ENCODE measurements around the gene USP7. TPM values are rescaled to one million over a fixed set of nuclear protein-coding genes. Genes with fewer than 3 reads are reported as not detected.
"Not testable (repeated sequence)": the region's sequence is repeated elsewhere in the genome, so short reads cannot be mapped to it uniquely, and the experiment has no call there.

The USP7 gene
- polyA plus RNA-seq, 6 donors from 2014 or later, result 4.4 to 21.5 (median 12.2) TPM

DNA sequence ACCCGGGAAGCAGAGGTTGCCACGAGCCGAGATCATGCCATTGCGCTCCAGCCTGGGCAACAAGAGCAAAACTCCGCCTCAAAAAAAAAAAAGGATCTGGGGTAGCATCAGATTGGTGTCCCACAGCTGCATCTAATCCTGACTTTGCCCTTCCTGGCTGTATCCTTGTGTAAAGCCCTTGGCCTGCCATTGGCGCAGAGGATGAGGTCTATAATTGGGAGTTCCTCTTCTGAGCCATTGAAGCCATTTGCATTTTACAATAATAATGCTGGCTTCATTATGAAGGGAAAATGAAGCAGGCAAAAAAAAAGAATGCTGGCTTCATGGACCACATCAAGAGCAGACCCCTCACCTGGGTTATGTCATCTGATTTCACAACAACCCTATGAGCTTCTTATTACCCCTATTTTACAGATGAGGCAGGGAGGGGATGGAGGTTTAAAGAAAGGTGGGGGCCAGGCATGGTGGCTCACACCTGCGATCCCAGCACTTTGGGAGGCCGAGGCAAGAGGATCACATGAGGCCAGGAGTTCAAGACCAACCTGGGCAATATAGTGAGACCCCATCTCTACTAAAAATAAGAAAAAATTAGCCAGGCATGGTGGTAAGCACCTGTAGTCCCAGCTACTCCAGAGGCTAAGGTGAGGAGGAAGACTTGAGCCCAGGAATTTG is 82.7 kb downstream of the USP7 start:
- ATAC-seq (ENCODE audit: low read depth in 2 of 2), result no peak
- Mint-ChIP-seq H3K36me3 (no peaks in the 10 kb centered on the region), H3K27me3 (peaks cover 0 to 8% (median 7%) of the 10 kb centered on the region in 3 donors), H3K9me3 (no peaks in the 10 kb centered on the region), H3K27ac (peak overlapping the region in 1 of 6 donors; percentile 33), H3K4me3 (no peak overlapping the region), H3K4me1 (peaks cover 11 to 15% (median 15%) of the 10 kb centered on the region in 3 donors)
- DNase-seq, result no peak

DNA sequence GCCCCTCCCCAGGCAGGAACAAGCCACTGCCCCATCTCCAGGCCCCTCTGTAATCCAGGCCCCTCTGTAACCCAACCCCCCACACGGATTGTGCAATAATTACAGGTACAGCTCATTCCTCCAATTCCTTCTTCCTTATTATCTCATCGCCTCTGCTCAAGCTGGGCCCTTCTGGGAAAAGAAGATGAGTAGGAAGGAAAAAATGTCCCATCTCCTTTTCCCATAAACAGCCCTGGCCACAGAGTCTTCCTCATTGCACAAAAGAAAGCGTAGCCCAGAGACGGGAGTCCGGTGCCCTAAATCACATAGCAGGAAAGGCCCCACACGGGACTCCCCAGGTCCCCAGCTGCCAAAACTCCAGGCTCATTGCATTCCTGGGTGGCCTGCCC is 85.2 kb downstream of the USP7 start:
- ATAC-seq (ENCODE audit: low read depth in 2 of 2), result no peak
- Mint-ChIP-seq H3K36me3 (no peaks in the 10 kb centered on the region), H3K4me1 (peaks cover 6 to 12% (median 7%) of the 10 kb centered on the region in 3 donors), H3K27ac (peak overlapping the region in 3 of 6 donors; percentile 29 to 43 (median 30)), H3K27me3 (no peaks in the 10 kb centered on the region), H3K4me3 (no peak overlapping the region), H3K9me3 (no peaks in the 10 kb centered on the region)
- no peak for DNase-seq

- Mint-ChIP-seq H3K27ac (peak overlapping the region in 1 of 6 donors; percentile 30), H3K4me3 (no peak overlapping the region), H3K9me3 (no peaks in the 10 kb centered on the region), H3K27me3 (no peaks in the 10 kb centered on the region), H3K36me3 (no peaks in the 10 kb centered on the region), H3K4me1 (peaks cover 6 to 12% (median 7%) of the 10 kb centered on the region in 3 donors)
- no peak for ATAC-seq (ENCODE audit: low read depth in 2 of 2)
- DNase-seq, result no peak
Observed at GRCh38 chr16:8877894-8878522, 85.7 kb downstream of the USP7 start.

DNA sequence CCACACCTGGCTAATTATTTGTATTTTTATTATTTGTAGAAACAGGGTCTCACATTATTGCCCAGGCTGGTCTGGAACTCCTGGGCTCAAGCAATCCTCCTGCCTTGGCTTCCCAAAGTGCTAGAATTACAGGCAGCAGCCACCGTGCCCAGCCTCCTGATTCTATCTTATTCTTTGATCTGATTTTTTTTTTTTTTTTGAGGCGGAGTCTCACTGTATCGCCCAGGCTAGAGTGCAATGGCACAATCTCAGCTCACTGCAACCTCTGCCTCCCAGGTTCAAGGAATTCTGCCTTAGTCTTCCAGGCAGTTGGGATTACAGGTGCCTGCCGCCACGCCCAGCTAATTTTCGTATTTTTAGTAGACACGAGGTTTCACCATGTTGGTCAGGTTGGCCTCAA is 88.4 kb downstream of the USP7 start:
- peak overlapping the region in 1 of 6 donors; percentile 16 for H3K27ac Mint-ChIP-seq
- not testable (repeated sequence) for ATAC-seq (ENCODE audit: low read depth in 2 of 2); H3K9me3 Mint-ChIP-seq; H3K36me3 Mint-ChIP-seq; H3K27me3 Mint-ChIP-seq; DNase-seq; H3K4me3 Mint-ChIP-seq
- H3K4me1 Mint-ChIP-seq, result peaks cover 13 to 22% (median 14%) of the 10 kb centered on the region in 3 donors

GRCh38 chr16:8874388-8874787 is 89.3 kb downstream of the USP7 start:
- H3K9me3 Mint-ChIP-seq, result no peaks in the 10 kb centered on the region
- no peaks in the 10 kb centered on the region for H3K36me3 Mint-ChIP-seq
- H3K4me1 Mint-ChIP-seq, result peaks cover 11 to 23% (median 16%) of the 10 kb centered on the region in 3 donors
- DNase-seq (no peak), ATAC-seq (ENCODE audit: low read depth in 2 of 2) (no peak)
- peak overlapping the region in 2 of 6 donors; percentile 16 to 81 for H3K27ac Mint-ChIP-seq
- H3K4me3 Mint-ChIP-seq, result no peak overlapping the region
- H3K27me3 Mint-ChIP-seq, result no peaks in the 10 kb centered on the region

- H3K4me1 Mint-ChIP-seq, result peaks cover 15 to 27% (median 21%) of the 10 kb centered on the region in 3 donors
- not testable (repeated sequence) for H3K27me3 Mint-ChIP-seq; H3K4me3 Mint-ChIP-seq; DNase-seq; ATAC-seq (ENCODE audit: low read depth in 2 of 2); H3K36me3 Mint-ChIP-seq; H3K9me3 Mint-ChIP-seq; H3K27ac Mint-ChIP-seq
Observed at GRCh38 chr16:8873866-8874195, 89.9 kb downstream of the USP7 start.

DNA sequence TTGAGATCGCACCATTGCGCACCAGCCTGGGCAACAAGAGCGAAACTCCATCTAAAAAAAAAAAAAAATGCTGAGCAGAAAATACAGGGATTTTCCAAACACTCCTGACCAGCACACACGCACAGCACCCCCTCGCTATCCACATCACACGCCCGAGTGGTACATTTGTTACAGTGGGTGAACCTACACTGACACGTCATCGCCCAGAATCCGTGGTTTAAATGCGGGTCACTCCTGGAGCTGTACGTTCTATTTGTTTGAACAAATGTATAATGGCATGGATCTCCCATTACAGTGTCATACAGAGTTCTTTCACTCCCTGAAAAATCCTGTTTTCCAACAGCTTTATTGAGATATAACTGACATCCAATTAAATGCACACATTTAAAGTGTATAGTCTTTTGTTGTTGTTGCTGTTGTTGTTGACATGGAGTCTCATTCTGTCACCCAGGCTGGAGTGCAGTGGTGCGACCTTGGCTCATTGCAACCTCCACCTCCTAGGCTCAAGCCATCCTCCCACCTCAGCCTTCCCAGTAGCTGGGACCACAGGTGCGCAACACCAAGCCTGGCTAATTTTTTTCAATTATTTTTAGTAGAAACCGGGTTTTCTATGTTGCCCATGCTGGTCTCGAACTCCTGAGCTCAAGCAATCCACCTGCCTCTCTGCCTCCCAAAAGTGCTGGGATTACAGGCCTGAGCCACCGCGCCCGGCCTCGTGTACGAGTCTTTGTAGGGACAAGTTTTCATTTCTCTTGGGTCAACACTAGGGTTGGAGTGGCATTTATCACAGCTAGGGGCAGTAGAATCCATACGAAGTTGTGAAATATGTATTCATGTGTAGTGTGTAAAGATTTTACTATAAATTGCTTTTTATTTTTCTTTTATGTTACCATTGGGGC is 90.5 kb downstream of the USP7 start:
- Mint-ChIP-seq H3K36me3 (no peaks in the 10 kb centered on the region), H3K4me3 (no peak overlapping the region), H3K4me1 (peaks cover 15 to 27% (median 21%) of the 10 kb centered on the region in 3 donors), H3K9me3 (no peaks in the 10 kb centered on the region), H3K27ac (peak overlapping the region in 1 of 6 donors; percentile 56), H3K27me3 (no peaks in the 10 kb centered on the region)
- no peak for ATAC-seq (ENCODE audit: low read depth in 2 of 2)
- DNase-seq, result no peak

DNA sequence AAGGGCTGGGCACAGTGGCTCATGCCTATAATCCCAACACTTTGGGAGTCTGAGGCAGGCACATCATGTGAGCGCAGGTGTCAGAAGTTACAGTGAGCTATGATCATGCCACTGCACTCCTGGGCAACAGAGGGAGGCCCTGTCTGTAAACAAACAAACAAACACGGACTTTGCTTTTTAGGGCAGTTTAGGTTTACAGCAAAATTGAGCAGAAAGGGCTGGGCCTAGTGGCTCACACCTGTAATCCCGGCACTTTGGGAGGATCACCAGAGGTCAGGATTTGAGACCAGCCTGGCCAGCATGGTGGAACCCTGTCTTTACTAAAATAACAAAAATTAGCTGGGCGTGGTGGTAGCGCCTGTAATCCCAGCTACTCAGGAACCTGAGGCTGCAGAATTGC is 91.6 kb downstream of the USP7 start:
- no peak for ATAC-seq (ENCODE audit: low read depth in 2 of 2)
- no peaks in the 10 kb centered on the region for H3K36me3 Mint-ChIP-seq
- H3K9me3 Mint-ChIP-seq, result no peaks in the 10 kb centered on the region
- H3K27ac Mint-ChIP-seq, result peak overlapping the region in 1 of 6 donors; percentile 30
- no peak overlapping the region for H3K4me3 Mint-ChIP-seq
- H3K4me1 Mint-ChIP-seq, result peaks cover 26 to 36% (median 33%) of the 10 kb centered on the region in 3 donors
- no peak for DNase-seq
- H3K27me3 Mint-ChIP-seq, result no peaks in the 10 kb centered on the region

- not testable (repeated sequence) for DNase-seq; H3K27me3 Mint-ChIP-seq; H3K36me3 Mint-ChIP-seq; ATAC-seq (ENCODE audit: low read depth in 2 of 2); H3K9me3 Mint-ChIP-seq
- Mint-ChIP-seq H3K4me3 (peak overlapping the region in 7 of 8 donors; percentile 8 to 98 (median 92)), H3K4me1 (peaks cover 42 to 55% (median 51%) of the 10 kb centered on the region in 3 donors), H3K27ac (peak overlapping the region in 2 of 6 donors; percentile 90 to 92)
Observed at GRCh38 chr16:8869988-8870241, 93.8 kb downstream of the USP7 start.

- no peaks in the 10 kb centered on the region for H3K9me3 Mint-ChIP-seq
- peak overlapping the region in 5 of 6 donors; percentile 76 to 96 (median 90) for H3K27ac Mint-ChIP-seq
- peak overlapping the region; percentile 89 to 98 (median 94) for H3K4me3 Mint-ChIP-seq
- no peak for DNase-seq
- no peaks in the 10 kb centered on the region for H3K27me3 Mint-ChIP-seq
- H3K4me1 Mint-ChIP-seq, result peaks cover 43 to 56% (median 55%) of the 10 kb centered on the region in 3 donors
- no peaks in the 10 kb centered on the region for H3K36me3 Mint-ChIP-seq
- ATAC-seq (ENCODE audit: low read depth in 2 of 2), result no peak
Observed at GRCh38 chr16:8869212-8869987, 94.3 kb downstream of the USP7 start.

DNA sequence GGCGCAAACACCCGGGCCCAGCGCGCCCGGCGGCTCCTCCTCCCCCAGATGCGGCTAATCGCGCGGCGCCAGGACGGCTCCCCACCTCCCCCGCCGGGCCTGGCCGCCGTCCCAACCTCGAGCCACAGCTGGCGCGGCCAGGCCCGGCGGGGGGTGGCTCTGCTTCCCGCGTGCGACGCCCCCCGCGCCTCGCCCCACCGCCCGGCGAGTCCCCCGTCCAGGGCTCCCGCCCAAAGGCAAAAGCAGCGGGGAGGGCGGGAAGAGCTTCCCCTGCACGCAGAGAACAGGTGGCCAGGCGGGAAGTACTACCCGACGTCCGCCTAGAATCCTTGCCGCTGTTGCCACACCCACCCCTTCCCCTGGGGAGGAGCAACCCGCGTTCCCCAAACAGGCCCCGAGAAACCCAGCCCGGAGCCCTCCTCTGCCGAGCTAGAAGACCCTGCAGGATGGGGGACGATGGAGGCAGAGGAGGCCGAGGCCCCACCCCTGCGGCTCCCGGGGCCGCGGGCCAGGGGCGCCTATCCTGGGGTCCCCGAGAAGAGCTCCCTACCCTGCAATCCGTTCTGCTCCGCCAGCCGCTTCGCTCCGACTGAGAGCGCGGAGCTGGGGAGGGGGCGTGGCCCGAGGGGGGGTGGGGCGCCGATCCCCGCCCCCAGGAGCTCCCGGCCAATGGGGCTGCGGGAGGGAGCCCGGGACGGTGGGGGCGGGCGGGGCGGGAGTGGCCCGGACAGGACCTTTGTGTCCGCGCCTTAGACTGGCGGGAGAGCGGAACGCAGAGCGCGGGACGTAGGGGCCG is 95.1 kb downstream of the USP7 start, which contains the start of gene CARHSP1:
TSS of gene CARHSP1 (minus strand) at position 591 of the 796 bp plus-strand sequence. CDS start 9,678 bp downstream, outside the sequence.
- H3K36me3 Mint-ChIP-seq, result no peaks in the 10 kb centered on the region
- peak; percentile 63 to 69 for ATAC-seq (ENCODE audit: low read depth in 2 of 2)
- H3K9me3 Mint-ChIP-seq, result no peaks in the 10 kb centered on the region
- no peaks in the 10 kb centered on the region for H3K27me3 Mint-ChIP-seq
- H3K27ac Mint-ChIP-seq, result peak within 1 kb of the TSS; percentile 88 to 98 (median 92)
- DNase-seq, result peak; percentile 79
- H3K4me3 Mint-ChIP-seq, result peak within 1 kb of the TSS; percentile 92 to 99 (median 96)
- H3K4me1 Mint-ChIP-seq, result peaks cover 50 to 64% (median 61%) of the 10 kb centered on the region in 3 donors

GRCh38 chr16:8867932-8868415 is 95.7 kb downstream of the USP7 start:
- peak overlapping the region in 5 of 6 donors; percentile 88 to 98 (median 92) for H3K27ac Mint-ChIP-seq
- H3K36me3 Mint-ChIP-seq, result no peaks in the 10 kb centered on the region
- DNase-seq (peak; percentile 65), ATAC-seq (ENCODE audit: low read depth in 2 of 2) (peak; percentile 3 to 46)
- no peaks in the 10 kb centered on the region for H3K9me3 Mint-ChIP-seq
- peak overlapping the region; percentile 89 to 99 (median 96) for H3K4me3 Mint-ChIP-seq
- H3K4me1 Mint-ChIP-seq, result peaks cover 50 to 68% (median 61%) of the 10 kb centered on the region in 3 donors
- no peaks in the 10 kb centered on the region for H3K27me3 Mint-ChIP-seq
